OCI-LY1 (cell line): ENCODE data around the gene GNAI1.

Experiments
- EZH2 ChIP-seq: fragments of 200-600 bp; sonication (generic), shearing (Covaris generic); IDR thresholded peaks from 2 replicates; pipeline ENCODE4 v1.8.0; 2017; ENCODE audit warnings: borderline replicate concordance, mixed run types, mild to moderate bottlenecking, antibody characterized with exemption, low read length, moderate library complexity, mixed read lengths
- TF ChIP-seq, protein P1 (sequence below): fragments of 200-600 bp; sonication (generic), shearing (Covaris generic); IDR thresholded peaks from 2 replicates; pipeline ENCODE4 v1.5.1; 2017; ENCODE audit warnings: mild to moderate bottlenecking, antibody characterized with exemption, low read length, moderate library complexity, mixed read lengths

- TF ChIP-seq, protein P1, sequence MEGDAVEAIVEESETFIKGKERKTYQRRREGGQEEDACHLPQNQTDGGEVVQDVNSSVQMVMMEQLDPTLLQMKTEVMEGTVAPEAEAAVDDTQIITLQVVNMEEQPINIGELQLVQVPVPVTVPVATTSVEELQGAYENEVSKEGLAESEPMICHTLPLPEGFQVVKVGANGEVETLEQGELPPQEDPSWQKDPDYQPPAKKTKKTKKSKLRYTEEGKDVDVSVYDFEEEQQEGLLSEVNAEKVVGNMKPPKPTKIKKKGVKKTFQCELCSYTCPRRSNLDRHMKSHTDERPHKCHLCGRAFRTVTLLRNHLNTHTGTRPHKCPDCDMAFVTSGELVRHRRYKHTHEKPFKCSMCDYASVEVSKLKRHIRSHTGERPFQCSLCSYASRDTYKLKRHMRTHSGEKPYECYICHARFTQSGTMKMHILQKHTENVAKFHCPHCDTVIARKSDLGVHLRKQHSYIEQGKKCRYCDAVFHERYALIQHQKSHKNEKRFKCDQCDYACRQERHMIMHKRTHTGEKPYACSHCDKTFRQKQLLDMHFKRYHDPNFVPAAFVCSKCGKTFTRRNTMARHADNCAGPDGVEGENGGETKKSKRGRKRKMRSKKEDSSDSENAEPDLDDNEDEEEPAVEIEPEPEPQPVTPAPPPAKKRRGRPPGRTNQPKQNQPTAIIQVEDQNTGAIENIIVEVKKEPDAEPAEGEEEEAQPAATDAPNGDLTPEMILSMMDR = no peak
- TF ChIP-seq EZH2 = no peak
Measured at GRCh38 chr7:80150611-80151273, 16.1 kb downstream of the GNAI1 start.
